ENCODE results near the gene ADCK1. TPM values are rescaled to one million over a fixed set of nuclear protein-coding genes. Genes with fewer than 3 reads are reported as not detected.

The ADCK1 gene
- polyA plus RNA-seq, 1 donor from 2014 or later: 13.6 TPM

DNA sequence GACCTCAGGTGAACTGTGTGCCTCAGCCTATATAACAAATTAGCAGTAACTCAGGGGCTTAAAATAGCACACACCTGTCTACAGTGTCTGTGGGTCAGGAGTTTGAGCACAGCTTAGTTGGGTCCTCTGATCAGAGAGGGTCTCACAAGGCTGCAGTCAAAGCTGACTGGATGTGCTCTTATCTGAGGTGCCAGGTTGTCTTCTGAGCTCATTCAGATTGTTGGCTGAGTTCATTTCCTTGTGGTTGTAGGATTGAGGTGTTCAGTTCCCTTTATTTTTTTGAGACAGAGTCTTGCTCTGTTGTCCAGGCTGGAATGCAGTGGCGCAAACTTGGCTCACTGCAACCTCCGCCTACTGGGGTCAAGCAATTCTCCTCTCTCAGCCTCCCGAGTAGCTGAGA, 164.7 kb downstream of the ADCK1 start:
- Histone ChIP-seq H3K4me2 (ENCODE audit: low read length) (no peak overlapping the region), H3K9me3 (ENCODE audit: low read length) (no peaks in the 10 kb centered on the region), H2AFZ (ENCODE audit: low read depth, low read length) (no peak overlapping the region), H3K9me2 (ENCODE audit: insufficient read depth, low read length) (no peaks in the 10 kb centered on the region), H3K27ac (ENCODE audit: low read length) (no peak overlapping the region), H3F3A (ENCODE audit: insufficient read depth, low read length, poor library complexity, severe bottlenecking) (no peaks in the 10 kb centered on the region), H3K4me3 (ENCODE audit: low read length) (no peak overlapping the region), H3K27me3 (ENCODE audit: insufficient read depth, low read depth, low read length) (peaks cover 6% of the 10 kb centered on the region), H3K36me3 (ENCODE audit: insufficient read depth, low read length) (no peaks in the 10 kb centered on the region), H3K79me2 (replicated peaks; ENCODE audit: insufficient read depth, low read length) (no peaks in the 10 kb centered on the region), H3K9ac (ENCODE audit: low read length) (no peak overlapping the region), H4K20me1 (ENCODE audit: insufficient read depth) (no peaks in the 10 kb centered on the region)
- TF ChIP-seq MXI1 (conservative IDR thresholded peaks at IDR 0.05; ENCODE audit: poor library complexity, severe bottlenecking): no peak
- TF ChIP-seq TAF1 (IDR thresholded peaks at IDR 0.05; ENCODE audit: low read depth): no peak
- TF ChIP-seq EP300 (conservative IDR thresholded peaks at IDR 0.05; ENCODE audit: poor library complexity, severe bottlenecking): no peak

DNA sequence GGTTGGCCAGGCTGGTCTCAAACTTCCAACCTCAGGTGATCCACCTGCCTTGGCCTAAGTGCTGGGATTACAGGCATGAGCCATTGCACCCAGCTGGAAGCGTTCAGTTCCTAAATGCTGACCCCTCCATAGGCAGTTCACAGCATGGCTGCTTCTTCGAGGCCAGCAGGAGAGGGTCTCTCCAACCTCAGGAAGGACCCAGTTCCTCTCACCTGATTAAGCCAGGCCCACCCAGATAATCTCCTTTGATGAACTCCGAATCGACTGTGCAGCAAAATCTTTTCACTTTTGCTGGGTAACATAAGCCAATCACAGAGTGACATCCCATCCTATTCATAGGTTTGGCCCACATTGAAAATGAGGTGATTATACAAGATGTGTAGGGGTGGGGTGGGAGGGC, 165.1 kb downstream of the ADCK1 start:
- H3K4me2 ChIP-seq (ENCODE audit: low read length): no peak overlapping the region

More for the DNA sequence above, 165.1 kb downstream of the ADCK1 start:
- no peak overlapping the region for H2AFZ ChIP-seq (ENCODE audit: low read depth, low read length)
- no peaks in the 10 kb centered on the region for H3F3A ChIP-seq (ENCODE audit: insufficient read depth, low read length, poor library complexity, severe bottlenecking)
- H3K9ac ChIP-seq (ENCODE audit: low read length): no peak overlapping the region
- H3K9me3 ChIP-seq (ENCODE audit: low read length): no peaks in the 10 kb centered on the region
- no peak overlapping the region for H3K27ac ChIP-seq (ENCODE audit: low read length)
- no peaks in the 10 kb centered on the region for H3K36me3 ChIP-seq (ENCODE audit: insufficient read depth, low read length)
- TF ChIP-seq POLR2AphosphoS5 (IDR thresholded peaks at IDR 0.05): no peak
- no peak for TF ChIP-seq RAD21 (conservative IDR thresholded peaks at IDR 0.05)
- TF ChIP-seq REST (IDR thresholded peaks at IDR 0.05; ENCODE audit: borderline replicate concordance): no peak
- TF ChIP-seq TAF1 (IDR thresholded peaks at IDR 0.05; ENCODE audit: low read depth): no peak
- TF ChIP-seq EP300 (conservative IDR thresholded peaks at IDR 0.05; ENCODE audit: poor library complexity, severe bottlenecking): no peak
- TF ChIP-seq, protein P1, sequence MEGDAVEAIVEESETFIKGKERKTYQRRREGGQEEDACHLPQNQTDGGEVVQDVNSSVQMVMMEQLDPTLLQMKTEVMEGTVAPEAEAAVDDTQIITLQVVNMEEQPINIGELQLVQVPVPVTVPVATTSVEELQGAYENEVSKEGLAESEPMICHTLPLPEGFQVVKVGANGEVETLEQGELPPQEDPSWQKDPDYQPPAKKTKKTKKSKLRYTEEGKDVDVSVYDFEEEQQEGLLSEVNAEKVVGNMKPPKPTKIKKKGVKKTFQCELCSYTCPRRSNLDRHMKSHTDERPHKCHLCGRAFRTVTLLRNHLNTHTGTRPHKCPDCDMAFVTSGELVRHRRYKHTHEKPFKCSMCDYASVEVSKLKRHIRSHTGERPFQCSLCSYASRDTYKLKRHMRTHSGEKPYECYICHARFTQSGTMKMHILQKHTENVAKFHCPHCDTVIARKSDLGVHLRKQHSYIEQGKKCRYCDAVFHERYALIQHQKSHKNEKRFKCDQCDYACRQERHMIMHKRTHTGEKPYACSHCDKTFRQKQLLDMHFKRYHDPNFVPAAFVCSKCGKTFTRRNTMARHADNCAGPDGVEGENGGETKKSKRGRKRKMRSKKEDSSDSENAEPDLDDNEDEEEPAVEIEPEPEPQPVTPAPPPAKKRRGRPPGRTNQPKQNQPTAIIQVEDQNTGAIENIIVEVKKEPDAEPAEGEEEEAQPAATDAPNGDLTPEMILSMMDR (IDR thresholded peaks at IDR 0.05; ENCODE audit: poor library complexity, severe bottlenecking): no peak
- no peak for TF ChIP-seq MXI1 (conservative IDR thresholded peaks at IDR 0.05; ENCODE audit: poor library complexity, severe bottlenecking)
- no peak for TF ChIP-seq EZH2 (IDR thresholded peaks at IDR 0.05; ENCODE audit: borderline replicate concordance, insufficient read depth, low read length, poor library complexity, severe bottlenecking)
- H3K79me2 ChIP-seq (replicated peaks; ENCODE audit: insufficient read depth, low read length): no peaks in the 10 kb centered on the region
- peaks cover 6% of the 10 kb centered on the region for H3K27me3 ChIP-seq (ENCODE audit: insufficient read depth, low read depth, low read length)
- H4K20me1 ChIP-seq (ENCODE audit: insufficient read depth): no peaks in the 10 kb centered on the region
- H3K4me3 ChIP-seq (ENCODE audit: low read length): no peak overlapping the region
- no peaks in the 10 kb centered on the region for H3K9me2 ChIP-seq (ENCODE audit: insufficient read depth, low read length)

All from neural cell (in vitro differentiated cells).